Measurements from ENCODE around the gene ADPRS. TPM values are rescaled to one million over a fixed set of nuclear protein-coding genes. Genes with fewer than 3 reads are reported as not detected.

The ADPRS gene
- polyA plus RNA-seq, 1 experiment: 46.4 TPM

GRCh38 chr1:36062315-36062714, 26.4 kb upstream of the ADPRS start:
- H3K27me3 ChIP-seq (ENCODE audit: control insufficient read depth, insufficient read depth, low read length): no peaks in the 10 kb centered on the region
- no peak for DNase-seq (ENCODE audit: low read depth)
- POLR2A ChIA-PET: no interaction called here
- H3K36me3 ChIP-seq (ENCODE audit: control insufficient read depth, insufficient read depth, low read length): no peaks in the 10 kb centered on the region
- no peak overlapping the region for H3K4me3 ChIP-seq (ENCODE audit: low read depth, low read length)
- CTCF ChIA-PET: no interaction called here
- TF ChIP-seq, protein P1, sequence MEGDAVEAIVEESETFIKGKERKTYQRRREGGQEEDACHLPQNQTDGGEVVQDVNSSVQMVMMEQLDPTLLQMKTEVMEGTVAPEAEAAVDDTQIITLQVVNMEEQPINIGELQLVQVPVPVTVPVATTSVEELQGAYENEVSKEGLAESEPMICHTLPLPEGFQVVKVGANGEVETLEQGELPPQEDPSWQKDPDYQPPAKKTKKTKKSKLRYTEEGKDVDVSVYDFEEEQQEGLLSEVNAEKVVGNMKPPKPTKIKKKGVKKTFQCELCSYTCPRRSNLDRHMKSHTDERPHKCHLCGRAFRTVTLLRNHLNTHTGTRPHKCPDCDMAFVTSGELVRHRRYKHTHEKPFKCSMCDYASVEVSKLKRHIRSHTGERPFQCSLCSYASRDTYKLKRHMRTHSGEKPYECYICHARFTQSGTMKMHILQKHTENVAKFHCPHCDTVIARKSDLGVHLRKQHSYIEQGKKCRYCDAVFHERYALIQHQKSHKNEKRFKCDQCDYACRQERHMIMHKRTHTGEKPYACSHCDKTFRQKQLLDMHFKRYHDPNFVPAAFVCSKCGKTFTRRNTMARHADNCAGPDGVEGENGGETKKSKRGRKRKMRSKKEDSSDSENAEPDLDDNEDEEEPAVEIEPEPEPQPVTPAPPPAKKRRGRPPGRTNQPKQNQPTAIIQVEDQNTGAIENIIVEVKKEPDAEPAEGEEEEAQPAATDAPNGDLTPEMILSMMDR (IDR thresholded peaks at IDR 0.05; ENCODE audit: insufficient read depth, low read depth, low read length): no peak

DNA sequence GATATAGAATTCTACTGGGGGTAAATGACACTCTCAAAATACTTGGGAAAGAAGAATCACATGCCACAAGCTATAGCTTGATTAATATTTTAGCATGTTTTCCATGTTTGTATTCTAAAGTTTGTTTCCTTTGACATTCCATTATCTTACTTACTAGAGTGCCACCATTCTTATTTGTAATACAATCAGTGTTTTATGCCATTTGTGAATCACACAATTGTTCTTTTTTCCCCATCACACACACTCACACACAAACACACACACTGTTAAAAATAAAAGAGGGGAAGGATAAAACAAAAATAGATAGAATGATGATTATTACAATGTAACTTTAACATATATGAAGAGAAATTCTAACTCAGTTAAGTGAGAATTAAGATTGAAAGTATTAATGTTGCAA, 20.8 kb upstream of the ADPRS start:
- TF ChIP-seq, protein P1 (IDR thresholded peaks at IDR 0.05; ENCODE audit: insufficient read depth, low read depth, low read length): no peak
- no peak overlapping the region for H3K4me3 ChIP-seq (ENCODE audit: low read depth, low read length)
- POLR2A ChIA-PET: no interaction called here
- no peaks in the 10 kb centered on the region for H3K36me3 ChIP-seq (ENCODE audit: control insufficient read depth, insufficient read depth, low read length)
- no peak for DNase-seq (ENCODE audit: low read depth)
- H3K27me3 ChIP-seq (ENCODE audit: control insufficient read depth, insufficient read depth, low read length): no peaks in the 10 kb centered on the region
- CTCF ChIA-PET: no interaction called here

DNA sequence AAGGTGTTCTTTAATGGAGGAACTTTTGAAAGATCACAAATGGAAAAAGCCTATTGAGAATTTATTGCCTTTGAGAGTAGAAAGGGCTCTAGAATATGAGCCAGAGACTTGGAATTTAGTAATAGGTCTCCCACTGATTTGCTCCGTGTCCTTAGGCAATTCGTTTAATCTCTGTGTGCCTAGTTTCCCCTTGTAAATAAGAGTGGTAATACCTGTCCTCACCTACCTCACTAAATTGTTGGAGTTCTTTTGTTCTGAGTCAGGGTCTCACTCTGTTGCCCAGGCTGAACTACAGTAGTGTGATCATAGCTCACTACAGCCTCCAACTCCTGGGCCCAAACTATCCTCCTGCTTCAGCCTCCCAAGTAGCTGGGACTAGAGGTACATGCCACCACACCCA, 19.8 kb upstream of the ADPRS start:
- H3K27me3 ChIP-seq (ENCODE audit: control insufficient read depth, insufficient read depth, low read length): no peaks in the 10 kb centered on the region
- no peak for DNase-seq (ENCODE audit: low read depth)
- no peak overlapping the region for H3K4me3 ChIP-seq (ENCODE audit: low read depth, low read length)
- TF ChIP-seq, protein P1 (IDR thresholded peaks at IDR 0.05; ENCODE audit: insufficient read depth, low read depth, low read length): no peak
- ChIA-PET CTCF (interaction anchor here (0.8 to 1.7 kb wide), 2 partner anchors 9 to 18 kb away, joined by 4 to 5 read pairs; no protein-coding TSS in a partner anchor), POLR2A (no interaction called here)
- H3K36me3 ChIP-seq (ENCODE audit: control insufficient read depth, insufficient read depth, low read length): no peaks in the 10 kb centered on the region

- TF ChIP-seq, protein P1 (IDR thresholded peaks at IDR 0.05; ENCODE audit: insufficient read depth, low read depth, low read length): no peak
- Histone ChIP-seq H3K27me3 (ENCODE audit: control insufficient read depth, insufficient read depth, low read length) (no peaks in the 10 kb centered on the region), H3K36me3 (ENCODE audit: control insufficient read depth, insufficient read depth, low read length) (no peaks in the 10 kb centered on the region), H3K4me3 (ENCODE audit: low read depth, low read length) (no peak overlapping the region)
- ChIA-PET CTCF (interaction anchor here (1.7 kb wide), 1 partner anchor 8 kb away, joined by 5 read pairs; no protein-coding TSS in a partner anchor), POLR2A (no interaction called here)
- no peak for DNase-seq (ENCODE audit: low read depth)
Observed at GRCh38 chr1:36070349-36070748, 18.3 kb upstream of the ADPRS start.

DNA sequence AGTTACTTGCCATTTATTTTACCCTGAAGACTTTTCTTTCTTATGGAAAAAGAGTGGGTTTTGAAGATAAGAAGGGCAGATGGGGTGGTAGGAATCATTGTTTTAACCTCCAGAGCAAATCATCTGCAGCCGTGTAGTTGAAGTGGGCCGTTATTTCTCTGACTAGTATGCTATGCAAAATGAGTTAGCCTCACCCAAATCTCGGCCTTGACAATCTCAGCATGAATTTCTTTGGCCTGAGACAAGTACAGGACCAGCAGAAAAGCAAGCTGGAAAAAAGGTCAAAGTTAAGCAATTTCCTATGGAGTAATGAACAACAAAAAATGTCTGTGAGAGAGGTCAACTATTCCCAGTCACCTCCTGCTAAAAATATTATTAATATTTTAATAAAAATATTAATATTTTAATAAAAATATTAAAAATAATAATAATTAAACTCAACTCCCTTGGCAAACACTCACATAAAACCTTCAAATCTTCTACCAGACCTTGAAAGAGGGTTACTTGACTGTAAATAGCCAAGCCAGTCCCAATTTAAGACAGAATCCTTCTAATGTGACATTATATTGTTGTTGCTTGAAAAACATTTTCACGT, 11.6 kb upstream of the ADPRS start:
- ChIA-PET CTCF (no interaction called here), POLR2A (no interaction called here)
- no peaks in the 10 kb centered on the region for H3K36me3 ChIP-seq (ENCODE audit: control insufficient read depth, insufficient read depth, low read length)
- DNase-seq (ENCODE audit: low read depth): no peak
- H3K4me3 ChIP-seq (ENCODE audit: low read depth, low read length): no peak overlapping the region
- no peaks in the 10 kb centered on the region for H3K27me3 ChIP-seq (ENCODE audit: control insufficient read depth, insufficient read depth, low read length)
- TF ChIP-seq, protein P1 (IDR thresholded peaks at IDR 0.05; ENCODE audit: insufficient read depth, low read depth, low read length): no peak

Data from BJ (cell line).